DMS 273 treated with DMSO at 0.1 percent for 48 hours (cell line): ENCODE data around the gene EMID1.

Source experiments
- DNase-seq: peaks from one replicate; lab custom pipeline; 2025; lab: John Stamatoyannopoulos, UW

EMID1 gene

GRCh38 chr22:29298641-29299040 is 92.9 kb downstream of the EMID1 start:
- no peak for DNase-seq

- DNase-seq = no peak
These were observed 93.6 kb downstream of the EMID1 start for GRCh38 chr22:29299136-29299900.

GRCh38 chr22:29300467-29300806 is 94.7 kb downstream of the EMID1 start:
- no peak for DNase-seq

GRCh38 chr22:29300807-29301601 is 95.3 kb downstream of the EMID1 start:
- DNase-seq = no peak

- DNase-seq = no peak
These were observed 96.2 kb downstream of the EMID1 start for GRCh38 chr22:29301716-29302401.

GRCh38 chr22:29302402-29302680 is 96.6 kb downstream of the EMID1 start:
- DNase-seq = no peak

- no peak for DNase-seq
These were observed 97.2 kb downstream of the EMID1 start for GRCh38 chr22:29302681-29303465.

- no peak for DNase-seq
These were observed 100.1 kb downstream of the EMID1 start for GRCh38 chr22:29305836-29306174.

GRCh38 chr22:29306175-29306834 is 100.6 kb downstream of the EMID1 start, which contains the start of gene GAS2L1:
TSS of gene GAS2L1 (plus strand) at chr22:29306650. CDS start at chr22:29308106, 1,456 bp downstream.
- DNase-seq = no peak

- DNase-seq = no peak
These were observed 101.3 kb downstream of the EMID1 start for GRCh38 chr22:29306835-29307595.

- DNase-seq = no peak
These were observed 102.0 kb downstream of the EMID1 start for GRCh38 chr22:29307596-29308147.

GRCh38 chr22:29308148-29308790 is 102.6 kb downstream of the EMID1 start:
- DNase-seq = no peak

GRCh38 chr22:29308791-29309262 is 103.1 kb downstream of the EMID1 start:
- DNase-seq = no peak
